Hepatocyte (in vitro differentiated cells): ENCODE results near the gene LDLRAD3. TPM values are rescaled to one million over a fixed set of nuclear protein-coding genes. Genes with fewer than 3 reads are reported as not detected.

Source experiments
- DNase-seq: peaks from one replicate; pipeline ENCODE4 v3.0.0-alpha.2; 2016; ENCODE audit warnings: low spot score
- H2AFZ ChIP-seq: fragments of 200-600 bp; sonication (generic); 2 replicates; pipeline ENCODE4 v1.6.0; 2016; ENCODE audit warnings: antibody characterized with exemption, mild to moderate bottlenecking
- H3K27ac ChIP-seq: fragments of 200-600 bp; sonication (generic); 2 replicates; pipeline ENCODE4 v1.5.1; 2016; ENCODE audit warnings: mild to moderate bottlenecking
- H3K27me3 ChIP-seq: fragments of 200-600 bp; sonication (generic); 2 replicates; pipeline ENCODE4 v1.6.1; 2016
- H3K36me3 ChIP-seq: fragments of 200-600 bp; sonication (generic); replicated peaks from 2 replicates; pipeline ENCODE4 v1.5.1; 2016; ENCODE audit warnings: low read depth; ENCODE audit not compliant: insufficient read depth
- H3K4me1 ChIP-seq: fragments of 200-600 bp; sonication (generic); 2 replicates; pipeline ENCODE4 v1.5.1; 2016; ENCODE audit warnings: mild to moderate bottlenecking, moderate library complexity; ENCODE audit not compliant: insufficient read depth
- H3K4me2 ChIP-seq: fragments of 200-600 bp; sonication (generic); 2 replicates; pipeline ENCODE4 v1.6.0; 2016
- H3K4me3 ChIP-seq: fragments of 200-600 bp; sonication (generic); 2 replicates; pipeline ENCODE4 v1.5.1; 2016; ENCODE audit warnings: mild to moderate bottlenecking
- H3K79me2 ChIP-seq: fragments of 200-600 bp; sonication (generic); 2 replicates; pipeline ENCODE4 v1.6.0; 2017; ENCODE audit warnings: mild to moderate bottlenecking
- H3K9me2 ChIP-seq: fragments of 200-600 bp; sonication (generic); replicated peaks from 2 replicates; pipeline ENCODE4 v1.6.0; 2017; ENCODE audit warnings: mild to moderate bottlenecking; ENCODE audit not compliant: insufficient read depth
- H3K9me3 ChIP-seq: fragments of 200-600 bp; sonication (generic); 2 replicates; pipeline ENCODE4 v1.5.1; 2016; ENCODE audit warnings: low read depth, mild to moderate bottlenecking
- H4K20me1 ChIP-seq: fragments of 200-600 bp; sonication (generic); 2 replicates; pipeline ENCODE4 v1.6.0; 2016; ENCODE audit warnings: mild to moderate bottlenecking; ENCODE audit not compliant: insufficient read depth, poor library complexity, severe bottlenecking
- EZH2 ChIP-seq: fragments of 200-600 bp; sonication (generic); IDR thresholded peaks from 2 replicates; pipeline ENCODE4 v1.6.1; 2016; ENCODE audit warnings: antibody characterized with exemption, mild to moderate bottlenecking, borderline replicate concordance
- EZH2phosphoT487 ChIP-seq: fragments of 200-600 bp; sonication (generic); IDR thresholded peaks from one replicate; pipeline ENCODE4 v1.6.1; 2018; ENCODE audit warnings: antibody characterized with exemption, mild to moderate bottlenecking, low read depth, moderate library complexity; ENCODE audit not compliant: unreplicated experiment, severe bottlenecking
- WGBS: methylation state at CpG from one replicate; pipeline ENCODE4 v1.1.6; 2016; ENCODE audit warnings: low lambda C conversion rate; ENCODE audit errors: missing lambda C conversion rate; 5-methylcytosine and 5-hydroxymethylcytosine counted together
- polyA plus RNA-seq: library from polyadenylated mRNA; unstranded; fragments of >200 nt; fragmentation: Nextera tagmentation; extraction: Ambion mirVana; gene quantifications from 2 replicates; pipeline ENCODE4 v1.2.1, GENCODE V29; 2016
- total RNA-seq: library from RNA; depleted of rRNA; stranded (reverse); fragments of >200 nt; gene quantifications from 2 replicates; pipeline ENCODE4 v1.2.3, GENCODE V29; 2014
- TF ChIP-seq, protein P1 (sequence below): fragments of 200-600 bp; sonication (generic); IDR thresholded peaks from 2 replicates; pipeline ENCODE4 v1.5.1; 2016; ENCODE audit warnings: antibody characterized with exemption, mild to moderate bottlenecking; ENCODE audit not compliant: poor library complexity

The LDLRAD3 gene
- total and polyA plus RNA-seq, 2 experiments from 2014 or later = 12.2 TPM

DNA sequence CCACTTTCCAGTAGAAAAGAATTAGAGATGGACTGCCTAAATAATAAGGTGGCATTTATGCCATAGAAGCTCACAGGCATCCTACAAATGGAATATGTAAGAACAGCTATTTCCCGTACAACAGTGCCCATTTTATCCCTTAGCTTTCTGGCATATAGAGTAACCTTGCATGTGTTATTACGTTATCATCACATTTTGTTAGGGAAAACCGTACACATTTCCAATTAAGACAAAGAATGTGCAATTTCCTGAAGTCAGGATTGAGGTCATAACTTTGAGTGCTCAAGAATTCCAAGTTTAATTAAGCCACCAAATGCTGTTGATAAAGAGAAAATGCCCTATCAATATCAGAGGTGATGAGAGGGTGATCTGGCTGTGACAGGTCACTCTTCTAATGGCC is 58.9 kb downstream of the LDLRAD3 start:
- Histone ChIP-seq H3K27me3 (no peaks in the 10 kb centered on the region), H2AFZ (no peak overlapping the region), H3K27ac (no peak overlapping the region), H3K4me2 (no peak overlapping the region), H3K79me2 (peaks cover 6% of the 10 kb centered on the region), H3K4me3 (no peak overlapping the region), H3K9me3 (no peaks in the 10 kb centered on the region), H3K4me1 (no peaks in the 10 kb centered on the region), H3K36me3 (no peaks in the 10 kb centered on the region), H4K20me1 (no peaks in the 10 kb centered on the region), H3K9me2 (no peaks in the 10 kb centered on the region)
- WGBS = 90% methylated on average over 3 of the region's 3 CpGs
- no peak for DNase-seq
- TF ChIP-seq EZH2 = no peak
- TF ChIP-seq, protein P1, sequence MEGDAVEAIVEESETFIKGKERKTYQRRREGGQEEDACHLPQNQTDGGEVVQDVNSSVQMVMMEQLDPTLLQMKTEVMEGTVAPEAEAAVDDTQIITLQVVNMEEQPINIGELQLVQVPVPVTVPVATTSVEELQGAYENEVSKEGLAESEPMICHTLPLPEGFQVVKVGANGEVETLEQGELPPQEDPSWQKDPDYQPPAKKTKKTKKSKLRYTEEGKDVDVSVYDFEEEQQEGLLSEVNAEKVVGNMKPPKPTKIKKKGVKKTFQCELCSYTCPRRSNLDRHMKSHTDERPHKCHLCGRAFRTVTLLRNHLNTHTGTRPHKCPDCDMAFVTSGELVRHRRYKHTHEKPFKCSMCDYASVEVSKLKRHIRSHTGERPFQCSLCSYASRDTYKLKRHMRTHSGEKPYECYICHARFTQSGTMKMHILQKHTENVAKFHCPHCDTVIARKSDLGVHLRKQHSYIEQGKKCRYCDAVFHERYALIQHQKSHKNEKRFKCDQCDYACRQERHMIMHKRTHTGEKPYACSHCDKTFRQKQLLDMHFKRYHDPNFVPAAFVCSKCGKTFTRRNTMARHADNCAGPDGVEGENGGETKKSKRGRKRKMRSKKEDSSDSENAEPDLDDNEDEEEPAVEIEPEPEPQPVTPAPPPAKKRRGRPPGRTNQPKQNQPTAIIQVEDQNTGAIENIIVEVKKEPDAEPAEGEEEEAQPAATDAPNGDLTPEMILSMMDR = no peak
- TF ChIP-seq EZH2phosphoT487 = no peak

DNA sequence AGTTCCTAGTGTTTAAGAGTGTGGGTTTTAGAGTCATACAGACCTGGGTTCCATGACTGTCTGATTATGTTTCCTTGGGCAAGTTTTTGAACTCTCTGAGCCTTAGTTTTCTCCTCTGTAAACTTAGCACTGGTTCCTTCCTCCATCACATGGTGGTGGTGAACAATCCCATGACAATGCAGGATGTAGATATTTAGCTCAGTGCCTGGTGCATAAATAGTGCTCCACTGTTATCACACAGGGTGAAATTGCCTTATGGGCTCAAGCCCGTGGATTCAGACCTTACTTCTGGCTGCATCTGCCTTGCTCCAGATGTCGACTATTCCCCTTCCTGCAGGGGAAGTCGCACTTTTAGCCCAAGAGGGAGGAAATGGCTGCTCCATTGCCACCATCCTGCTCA is 62.7 kb downstream of the LDLRAD3 start:
- TF ChIP-seq EZH2phosphoT487 = no peak
- TF ChIP-seq, protein P1 = no peak
- Histone ChIP-seq H3K79me2 (peaks cover 5% of the 10 kb centered on the region), H3K27ac (no peak overlapping the region), H2AFZ (no peak overlapping the region), H3K36me3 (no peaks in the 10 kb centered on the region), H4K20me1 (no peaks in the 10 kb centered on the region), H3K4me3 (no peak overlapping the region), H3K27me3 (no peaks in the 10 kb centered on the region), H3K9me2 (no peaks in the 10 kb centered on the region), H3K4me2 (no peak overlapping the region), H3K9me3 (no peaks in the 10 kb centered on the region), H3K4me1 (no peaks in the 10 kb centered on the region)
- no peak for DNase-seq
- 80% methylated on average over 3 of the region's 3 CpGs for WGBS

DNA sequence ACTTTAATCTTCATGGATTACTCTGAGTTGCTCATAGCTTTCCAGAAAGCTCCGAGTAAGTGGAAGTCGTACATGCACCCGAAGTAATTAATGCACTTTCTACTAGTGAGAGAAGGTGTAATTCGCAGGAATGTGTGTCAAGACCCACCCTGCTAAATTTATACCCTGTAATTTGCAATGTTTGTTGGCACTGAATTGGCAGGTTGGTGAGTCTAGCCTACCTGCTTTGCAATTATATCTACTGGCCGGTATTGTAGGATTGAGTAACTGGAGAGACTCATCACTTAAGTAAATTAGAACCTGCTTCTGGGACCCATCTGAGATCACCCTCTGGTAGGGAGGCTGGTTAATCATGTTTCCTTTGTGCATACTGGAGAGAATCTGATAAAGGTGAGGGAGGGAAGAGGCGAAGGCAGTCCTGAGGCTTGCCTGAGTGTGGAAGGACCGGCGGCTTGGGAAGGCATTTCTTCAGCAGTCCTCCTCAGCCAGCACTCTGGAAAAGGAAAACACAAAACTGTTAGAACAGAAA is 63.3 kb downstream of the LDLRAD3 start:
- H3K4me3 ChIP-seq = no peak overlapping the region
- H4K20me1 ChIP-seq = no peaks in the 10 kb centered on the region
- TF ChIP-seq EZH2 (no peak), EZH2phosphoT487 (no peak)
- TF ChIP-seq, protein P1 = no peak
- no peaks in the 10 kb centered on the region for H3K4me1 ChIP-seq
- H3K27ac ChIP-seq = no peak overlapping the region
- H2AFZ ChIP-seq = no peak overlapping the region
- 68% methylated on average over 8 of the region's 8 CpGs for WGBS
- no peak overlapping the region for H3K4me2 ChIP-seq
- no peaks in the 10 kb centered on the region for H3K27me3 ChIP-seq
- no peaks in the 10 kb centered on the region for H3K9me3 ChIP-seq
- no peaks in the 10 kb centered on the region for H3K36me3 ChIP-seq
- peaks cover 5% of the 10 kb centered on the region for H3K79me2 ChIP-seq
- DNase-seq = no peak
- no peaks in the 10 kb centered on the region for H3K9me2 ChIP-seq

DNA sequence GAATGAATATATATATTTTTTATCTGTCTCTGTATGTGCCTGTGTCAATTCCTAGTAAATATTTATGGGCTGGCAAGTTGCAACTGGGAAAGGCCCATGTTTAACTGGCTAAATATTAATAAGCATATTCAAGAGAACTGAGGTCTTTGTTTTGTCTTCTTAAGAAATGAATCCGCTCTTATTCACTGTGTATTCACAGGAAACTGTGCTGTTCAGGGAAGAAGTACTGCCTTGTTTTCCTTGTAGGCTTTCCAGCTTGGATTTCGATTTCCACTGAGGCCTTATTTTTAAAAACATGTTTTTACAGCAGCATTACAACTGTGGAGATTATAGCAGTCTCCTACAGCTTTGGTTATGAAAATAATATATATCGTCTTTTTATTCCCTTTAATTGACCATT is 64.7 kb downstream of the LDLRAD3 start:
- H3K36me3 ChIP-seq = no peaks in the 10 kb centered on the region
- no peak overlapping the region for H3K27ac ChIP-seq
- TF ChIP-seq EZH2 = no peak
- TF ChIP-seq, protein P1 = no peak
- TF ChIP-seq EZH2phosphoT487 = no peak
- peaks cover 7% of the 10 kb centered on the region for H3K79me2 ChIP-seq
- 98% methylated on average over 3 of the region's 3 CpGs for WGBS
- no peak overlapping the region for H3K4me3 ChIP-seq
- no peaks in the 10 kb centered on the region for H4K20me1 ChIP-seq
- no peak overlapping the region for H3K4me2 ChIP-seq
- H3K4me1 ChIP-seq = no peaks in the 10 kb centered on the region
- H2AFZ ChIP-seq = no peak overlapping the region
- DNase-seq = no peak
- no peaks in the 10 kb centered on the region for H3K9me3 ChIP-seq
- H3K9me2 ChIP-seq = no peaks in the 10 kb centered on the region
- H3K27me3 ChIP-seq = no peaks in the 10 kb centered on the region
